ENCODE results near the gene TMED7.

DNA sequence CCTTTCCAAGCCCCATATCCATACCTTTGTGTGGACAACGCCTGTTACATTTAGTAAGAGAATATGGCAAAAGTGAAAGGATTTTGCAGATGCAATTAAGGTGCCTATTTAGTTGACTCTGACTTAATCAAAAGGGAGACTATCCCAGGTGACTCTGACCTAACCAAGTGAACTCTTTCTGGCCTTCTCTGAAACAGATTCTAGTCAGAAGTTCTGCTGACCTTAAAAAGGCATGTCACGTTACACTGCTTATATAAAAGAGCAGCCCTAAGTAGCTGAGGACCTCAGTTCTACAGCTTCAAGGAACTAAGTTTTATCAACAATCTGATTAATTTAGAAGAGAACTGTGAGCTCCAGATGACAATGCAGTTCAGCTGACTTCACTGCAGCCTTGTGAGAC, 17.9 kb downstream of the TMED7 start:
- TF ChIP-seq, protein P1, sequence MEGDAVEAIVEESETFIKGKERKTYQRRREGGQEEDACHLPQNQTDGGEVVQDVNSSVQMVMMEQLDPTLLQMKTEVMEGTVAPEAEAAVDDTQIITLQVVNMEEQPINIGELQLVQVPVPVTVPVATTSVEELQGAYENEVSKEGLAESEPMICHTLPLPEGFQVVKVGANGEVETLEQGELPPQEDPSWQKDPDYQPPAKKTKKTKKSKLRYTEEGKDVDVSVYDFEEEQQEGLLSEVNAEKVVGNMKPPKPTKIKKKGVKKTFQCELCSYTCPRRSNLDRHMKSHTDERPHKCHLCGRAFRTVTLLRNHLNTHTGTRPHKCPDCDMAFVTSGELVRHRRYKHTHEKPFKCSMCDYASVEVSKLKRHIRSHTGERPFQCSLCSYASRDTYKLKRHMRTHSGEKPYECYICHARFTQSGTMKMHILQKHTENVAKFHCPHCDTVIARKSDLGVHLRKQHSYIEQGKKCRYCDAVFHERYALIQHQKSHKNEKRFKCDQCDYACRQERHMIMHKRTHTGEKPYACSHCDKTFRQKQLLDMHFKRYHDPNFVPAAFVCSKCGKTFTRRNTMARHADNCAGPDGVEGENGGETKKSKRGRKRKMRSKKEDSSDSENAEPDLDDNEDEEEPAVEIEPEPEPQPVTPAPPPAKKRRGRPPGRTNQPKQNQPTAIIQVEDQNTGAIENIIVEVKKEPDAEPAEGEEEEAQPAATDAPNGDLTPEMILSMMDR (IDR thresholded peaks at IDR 0.05) = no peak
- TF ChIP-seq POLR2A (IDR thresholded peaks at IDR 0.05) = no peak

Data from testis (tissue), 2 donors.